IPS DF 6.9 (cell line): Measurements from ENCODE around the gene RAB11FIP2.

Experiments
- DNase-seq: peaks from one replicate; pipeline ENCODE4 v3.0.0-alpha.2; 2013; ENCODE audit warnings: low read depth, low spot score
- H3K27ac ChIP-seq: one replicate; pipeline ENCODE4 v1.5.1; 2013; ENCODE audit warnings: low read length, control low read depth
- H3K27me3 ChIP-seq: 2 replicates; pipeline ENCODE4 v1.6.1; 2013; ENCODE audit warnings: mild to moderate bottlenecking, low read length; ENCODE audit not compliant: control insufficient read depth, insufficient read depth
- H3K36me3 ChIP-seq: 2 replicates; pipeline ENCODE4 v1.6.1; 2013; ENCODE audit warnings: low read length; ENCODE audit not compliant: control insufficient read depth, insufficient read depth
- H3K4me1 ChIP-seq: 2 replicates; pipeline ENCODE4 v1.6.1; 2013; ENCODE audit warnings: low read length; ENCODE audit not compliant: control insufficient read depth, insufficient read depth
- H3K4me3 ChIP-seq: 2 replicates; pipeline ENCODE4 v1.5.1; 2013; ENCODE audit warnings: mild to moderate bottlenecking, low read length
- H3K9me3 ChIP-seq: 2 replicates; pipeline ENCODE4 v1.6.1; 2013; ENCODE audit warnings: low read length, inconsistent platforms; ENCODE audit not compliant: control insufficient read depth, insufficient read depth
- WGBS: extraction: QIAGEN DNeasy Blood & Tissue Kit; methylation state at CpG from one replicate; pipeline ENCODE4 v1.1.7; 2013; ENCODE audit warnings: mixed read lengths, missing lambda C conversion rate; ENCODE audit not compliant: insufficient read length, insufficient coverage; 5-methylcytosine and 5-hydroxymethylcytosine counted together

RAB11FIP2 gene

DNA sequence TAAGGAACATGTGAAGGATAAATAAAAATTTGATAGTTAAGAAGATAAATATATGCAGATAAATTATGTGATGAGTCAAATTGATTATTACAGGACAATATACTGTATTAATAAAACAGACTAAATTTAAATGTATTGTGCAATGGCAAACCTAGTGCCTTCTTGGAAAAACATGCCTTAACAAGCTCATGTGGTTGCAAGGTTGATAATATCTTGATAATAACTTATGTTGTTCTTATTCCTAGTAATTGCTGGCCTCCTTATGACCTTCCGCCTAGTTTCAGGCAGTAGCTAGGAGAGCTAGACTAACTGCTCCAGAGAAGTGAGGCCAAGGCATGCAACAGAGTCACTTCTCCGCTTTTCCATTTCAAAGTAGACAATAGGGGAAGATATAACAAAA lies 7.6 kb upstream of the RAB11FIP2 start:
- WGBS, result no CpG with 5 or more reads among the region's 2 CpGs
- Histone ChIP-seq H3K9me3 (no peaks in the 10 kb centered on the region), H3K27ac (no peak overlapping the region), H3K36me3 (no peaks in the 10 kb centered on the region), H3K27me3 (no peaks in the 10 kb centered on the region), H3K4me1 (peaks cover 2% of the 10 kb centered on the region; the same call in 1 of the 2 replicates), H3K4me3 (no peak overlapping the region)
- no peak for DNase-seq

DNA sequence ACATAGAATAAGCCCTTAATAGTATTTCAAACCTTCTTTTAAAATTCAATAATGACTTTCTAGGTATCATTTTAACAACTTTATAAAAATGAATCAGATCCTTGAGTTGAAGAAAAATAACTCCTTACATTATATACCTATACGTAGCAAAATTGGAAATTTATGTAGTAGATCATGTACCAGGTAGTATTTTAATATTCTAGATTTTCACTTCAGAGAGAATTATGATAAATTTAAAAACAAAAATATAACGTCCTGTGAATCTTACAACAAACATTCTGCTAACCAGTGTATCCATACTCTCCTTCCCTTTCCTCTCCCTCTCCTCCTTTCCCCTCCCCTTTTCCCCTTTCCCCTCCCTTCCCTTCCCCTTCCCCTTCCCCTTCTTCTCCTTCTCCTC lies 6.1 kb upstream of the RAB11FIP2 start:
- WGBS, result no CpG with 5 or more reads among the region's 2 CpGs
- H3K4me3 ChIP-seq, result no peak overlapping the region
- H3K4me1 ChIP-seq, result peaks cover 2% of the 10 kb centered on the region; the same call in 1 of the 2 replicates
- H3K9me3 ChIP-seq, result no peaks in the 10 kb centered on the region
- H3K27me3 ChIP-seq, result no peaks in the 10 kb centered on the region
- DNase-seq, result no peak
- H3K27ac ChIP-seq, result no peak overlapping the region
- H3K36me3 ChIP-seq, result no peaks in the 10 kb centered on the region

DNA sequence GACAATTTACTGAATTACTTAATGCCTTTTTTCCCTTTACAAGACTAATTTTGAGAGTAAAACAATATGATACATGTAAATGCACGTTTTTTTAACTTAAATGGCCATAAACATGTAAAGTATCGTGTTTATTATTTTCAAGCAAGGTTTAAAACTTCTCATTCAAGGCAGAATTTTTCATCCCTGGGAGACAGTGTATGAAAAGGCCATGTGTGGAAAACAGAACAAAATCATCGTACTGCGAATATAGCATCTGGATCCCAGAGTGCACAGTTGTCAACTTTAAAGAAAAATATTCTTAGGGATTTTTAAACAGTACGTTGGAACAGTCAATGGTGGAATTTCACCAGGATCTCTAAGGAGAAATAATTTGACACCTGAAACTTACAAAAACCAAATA lies 1.1 kb upstream of the RAB11FIP2 start:
- WGBS, result no CpG with 5 or more reads among the region's 5 CpGs

DNA sequence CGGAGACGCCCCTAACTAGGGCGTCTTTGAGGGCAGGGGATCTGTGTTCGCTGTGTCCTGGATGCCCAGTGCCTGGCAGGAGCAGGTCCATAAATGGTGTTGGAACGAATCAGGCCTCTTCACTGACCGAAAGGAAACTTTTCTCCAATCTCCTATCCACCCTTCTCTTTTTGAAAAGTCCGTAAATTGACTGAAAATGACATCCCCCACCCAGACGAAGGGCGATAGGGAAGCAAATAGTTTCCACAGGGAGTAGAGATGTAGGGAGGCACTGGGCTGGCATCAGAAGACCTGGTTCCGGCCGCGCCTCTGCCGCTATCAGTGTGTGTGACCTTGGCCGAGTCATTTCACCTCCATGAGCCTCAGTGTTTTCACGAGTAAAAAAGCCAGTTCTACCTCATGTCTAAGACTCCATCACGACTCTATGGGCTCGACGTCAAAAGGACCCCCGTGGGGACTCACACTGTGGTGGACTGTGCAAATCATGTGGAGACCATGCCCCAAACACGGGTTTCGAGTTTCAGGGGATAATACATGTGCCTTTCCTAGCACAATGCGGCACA lies 497 bp upstream of the RAB11FIP2 start:
- H3K36me3 ChIP-seq, result no peaks in the 10 kb centered on the region
- peak overlapping the region; percentile 66 for H3K4me3 ChIP-seq
- H3K27ac ChIP-seq, result no peak overlapping the region
- H3K4me1 ChIP-seq, result no peaks in the 10 kb centered on the region
- H3K9me3 ChIP-seq, result no peaks in the 10 kb centered on the region
- WGBS, result no CpG with 5 or more reads among the region's 22 CpGs
- no peak for DNase-seq
- no peaks in the 10 kb centered on the region for H3K27me3 ChIP-seq

More for the DNA sequence above, 1.1 kb upstream of the RAB11FIP2 start:
- Histone ChIP-seq H3K9me3 (no peaks in the 10 kb centered on the region), H3K36me3 (no peaks in the 10 kb centered on the region), H3K4me3 (no peak overlapping the region), H3K27ac (no peak overlapping the region), H3K27me3 (no peaks in the 10 kb centered on the region), H3K4me1 (no peaks in the 10 kb centered on the region)
- no peak for DNase-seq

DNA sequence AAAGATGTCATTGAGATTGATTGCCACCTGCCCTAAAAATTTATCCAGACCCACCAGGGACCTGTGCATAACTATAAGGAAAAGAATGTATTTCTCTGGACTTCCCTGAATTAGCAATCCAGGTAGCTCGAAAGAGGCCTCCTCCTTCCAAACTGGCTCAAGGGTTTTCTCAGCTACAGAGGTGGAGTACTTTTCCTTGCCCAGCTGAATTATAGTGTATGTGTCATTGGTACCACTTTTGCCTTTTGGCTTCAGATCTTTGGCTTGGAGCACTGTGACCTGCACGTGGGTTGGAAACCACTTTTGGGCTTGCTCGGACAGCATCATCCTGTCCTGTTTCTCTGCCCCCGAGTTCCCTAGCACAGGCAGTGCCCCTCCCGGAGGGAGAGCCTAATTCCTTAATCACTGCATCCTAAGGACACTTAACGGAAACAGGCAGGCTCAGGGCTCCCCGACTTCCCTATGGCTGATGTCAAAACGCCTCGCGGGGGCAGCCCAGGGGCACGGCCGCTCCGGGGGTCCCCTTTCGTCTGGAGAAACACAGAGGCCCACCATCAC lies 825 bp downstream of the RAB11FIP2 start:
- Histone ChIP-seq H3K27ac (no peak overlapping the region), H3K36me3 (no peaks in the 10 kb centered on the region), H3K4me3 (peak overlapping the region; percentile 66; the same call in 1 of the 2 replicates), H3K4me1 (no peaks in the 10 kb centered on the region), H3K27me3 (no peaks in the 10 kb centered on the region), H3K9me3 (no peaks in the 10 kb centered on the region)
- no peak for DNase-seq
- WGBS, result no CpG with 5 or more reads among the region's 14 CpGs

DNA sequence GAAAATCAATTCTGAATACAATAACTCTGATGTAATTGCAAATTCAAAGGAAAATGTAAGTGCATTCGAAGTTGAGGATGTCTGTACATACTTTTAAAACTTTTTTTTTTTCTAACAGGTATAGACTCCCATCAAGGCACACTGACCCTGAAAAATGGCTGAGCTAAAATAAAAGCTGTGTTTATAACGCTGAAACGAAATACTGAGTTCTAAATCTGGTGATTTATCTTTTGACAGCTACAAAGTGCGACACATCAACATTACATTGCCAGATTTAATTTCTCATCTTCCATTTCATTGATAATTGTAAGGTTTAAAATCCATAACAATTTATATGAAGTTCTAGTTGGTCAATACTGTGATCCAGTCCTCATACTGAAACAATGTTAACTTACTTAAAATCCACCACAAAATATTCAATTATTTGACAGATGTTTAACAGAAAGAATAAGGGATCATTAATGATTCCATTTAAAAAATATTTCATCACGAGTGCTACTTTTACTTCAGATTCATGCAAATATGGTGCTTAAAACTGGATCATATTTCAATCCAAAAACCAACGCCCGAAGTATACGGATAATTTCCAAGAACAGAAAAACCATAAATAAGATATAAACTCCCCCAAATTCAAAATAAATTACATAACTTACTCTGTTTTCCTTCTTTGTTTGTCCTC lies 1.4 kb downstream of the RAB11FIP2 start:
- Histone ChIP-seq H3K27me3 (no peaks in the 10 kb centered on the region), H3K4me3 (peak overlapping the region; percentile 66; the same call in 1 of the 2 replicates), H3K27ac (no peak overlapping the region), H3K36me3 (no peaks in the 10 kb centered on the region), H3K9me3 (no peaks in the 10 kb centered on the region), H3K4me1 (no peaks in the 10 kb centered on the region)
- no peak for DNase-seq
- WGBS, result 100% methylated on average over 3 of the region's 8 CpGs

DNA sequence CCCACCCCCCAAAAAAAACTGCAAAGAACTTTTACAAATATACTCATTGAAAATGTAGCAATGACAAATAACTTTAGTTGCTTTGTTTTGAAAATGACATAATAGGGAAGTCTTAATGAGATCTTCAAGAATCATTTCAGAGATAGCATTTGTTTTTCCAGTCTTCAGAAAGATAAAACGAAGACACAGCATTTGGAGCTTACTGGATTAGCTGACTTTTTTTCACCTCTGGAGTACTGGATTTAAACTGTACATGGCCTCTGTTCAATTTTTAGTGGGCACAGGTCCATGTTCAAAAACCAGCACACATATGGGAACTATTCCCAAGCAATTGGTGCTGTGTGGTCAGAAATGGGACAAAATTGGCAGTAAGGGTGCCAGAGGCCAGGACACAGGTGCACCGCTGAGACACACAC lies 3.9 kb downstream of the RAB11FIP2 start:
- H3K4me3 ChIP-seq, result no peak overlapping the region
- no peaks in the 10 kb centered on the region for H3K9me3 ChIP-seq
- no CpG with 5 or more reads among the region's 2 CpGs for WGBS
- no peak for DNase-seq
- no peaks in the 10 kb centered on the region for H3K27me3 ChIP-seq
- no peaks in the 10 kb centered on the region for H3K36me3 ChIP-seq
- H3K27ac ChIP-seq, result no peak overlapping the region
- no peaks in the 10 kb centered on the region for H3K4me1 ChIP-seq

DNA sequence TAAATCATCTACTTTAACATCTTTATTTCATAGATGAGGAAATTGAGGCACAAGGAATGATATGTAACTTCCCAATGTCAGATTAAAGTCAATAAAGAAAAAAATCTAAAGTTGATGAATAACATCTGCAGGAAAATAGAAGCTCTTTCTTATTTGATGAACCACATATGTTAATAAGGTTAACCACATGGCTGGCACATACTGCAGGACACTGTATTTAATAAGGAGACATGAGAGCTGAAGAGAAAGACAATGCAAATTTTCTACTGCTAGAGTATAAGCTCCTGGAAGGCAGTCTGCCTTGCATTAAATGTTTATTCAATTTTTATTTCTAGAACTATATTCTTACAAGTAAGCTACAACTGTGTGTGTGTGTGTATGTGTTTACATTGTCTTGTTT lies 4.4 kb downstream of the RAB11FIP2 start:
- Histone ChIP-seq H3K36me3 (no peaks in the 10 kb centered on the region), H3K27ac (no peak overlapping the region), H3K4me1 (no peaks in the 10 kb centered on the region), H3K4me3 (no peak overlapping the region), H3K27me3 (no peaks in the 10 kb centered on the region), H3K9me3 (no peaks in the 10 kb centered on the region)
- no peak for DNase-seq

DNA sequence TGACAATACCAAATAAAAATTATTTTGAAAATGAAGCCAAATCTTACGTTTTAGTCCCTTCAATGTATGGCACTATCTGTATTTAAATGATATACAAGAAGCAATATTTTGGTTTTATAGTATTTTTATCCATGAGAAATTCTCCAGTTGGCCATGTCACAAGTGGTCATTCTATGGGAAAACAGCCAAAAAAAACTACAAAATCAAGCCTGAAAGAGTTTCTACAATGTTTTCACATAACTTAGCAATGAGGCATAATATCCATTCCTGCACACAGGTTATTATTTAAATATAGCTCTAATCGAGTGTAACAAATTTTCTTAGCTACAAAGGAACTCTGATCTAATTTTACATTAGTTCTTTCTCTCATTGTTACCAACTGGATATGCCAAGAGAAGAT lies 5.4 kb downstream of the RAB11FIP2 start:
- Histone ChIP-seq H3K27me3 (no peaks in the 10 kb centered on the region), H3K9me3 (no peaks in the 10 kb centered on the region), H3K4me1 (no peaks in the 10 kb centered on the region), H3K27ac (no peak overlapping the region), H3K4me3 (no peak overlapping the region), H3K36me3 (no peaks in the 10 kb centered on the region)
- WGBS, result no CpG with 5 or more reads among the region's 2 CpGs
- DNase-seq, result no peak

DNA sequence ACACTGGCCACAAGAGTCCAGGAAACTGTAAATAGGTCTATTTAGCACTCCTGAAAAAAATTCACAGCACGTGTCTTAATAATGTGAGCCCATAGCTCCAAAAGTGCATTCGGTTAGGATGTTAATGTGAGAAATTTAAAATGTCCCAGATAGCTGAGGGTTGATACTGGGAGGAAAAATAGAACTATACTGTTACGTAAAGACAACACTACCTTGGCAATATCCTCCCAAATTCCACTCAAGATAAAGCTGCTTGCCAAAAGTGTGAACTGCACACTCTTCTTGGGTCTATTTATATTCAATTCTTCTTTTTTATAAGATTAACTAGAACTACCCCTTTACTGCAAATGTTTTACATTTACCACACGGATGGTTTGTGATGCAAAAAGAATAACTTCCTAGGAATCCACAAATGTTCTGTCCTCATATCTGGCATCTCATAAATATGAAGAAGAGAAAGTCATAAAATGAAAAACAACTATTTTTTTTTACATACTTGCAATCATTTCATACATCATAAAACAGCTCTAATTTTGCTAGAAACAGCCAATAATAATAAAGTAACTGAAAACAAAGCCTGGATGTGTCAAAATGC lies 10.4 kb downstream of the RAB11FIP2 start:
- Histone ChIP-seq H3K27ac (no peak overlapping the region), H3K4me1 (no peaks in the 10 kb centered on the region; the same call in 1 of the 2 replicates), H3K9me3 (no peaks in the 10 kb centered on the region), H3K27me3 (no peaks in the 10 kb centered on the region), H3K4me3 (no peak overlapping the region), H3K36me3 (no peaks in the 10 kb centered on the region)
- WGBS, result no CpG with 5 or more reads among the region's 4 CpGs
- no peak for DNase-seq
